Hematopoietic multipotent progenitor cell treated with erythropoietin and hydrocortisone succinate and interleukin-3 and kit ligand, for 8 days (in vitro differentiated cells): ENCODE results near the gene KDM7A.

Experiments used
- DNase-seq: peaks from one replicate; pipeline ENCODE4 v3.0.0-alpha.2; 2015

Gene KDM7A

GRCh38 chr7:140050100-140050499 is 126.7 kb downstream of the KDM7A start:
- DNase-seq = no peak

GRCh38 chr7:140049339-140050024 is 127.3 kb downstream of the KDM7A start:
- DNase-seq = no peak

GRCh38 chr7:140048989-140049338 is 127.8 kb downstream of the KDM7A start:
- no peak for DNase-seq

- DNase-seq = no peak
Observed at GRCh38 chr7:140048138-140048537, 128.6 kb downstream of the KDM7A start.

GRCh38 chr7:140047197-140047596 is 129.6 kb downstream of the KDM7A start:
- DNase-seq = no peak

- DNase-seq = no peak
Observed at GRCh38 chr7:140045697-140046096, 131.1 kb downstream of the KDM7A start.

GRCh38 chr7:140044251-140044650 is 132.5 kb downstream of the KDM7A start:
- DNase-seq = no peak

GRCh38 chr7:140042386-140042670 is 134.5 kb downstream of the KDM7A start:
- DNase-seq = no peak

GRCh38 chr7:140041659-140042385 is 135.0 kb downstream of the KDM7A start:
- no peak for DNase-seq

GRCh38 chr7:140039896-140040295 is 136.9 kb downstream of the KDM7A start:
- DNase-seq = no peak

- no peak for DNase-seq
Observed at GRCh38 chr7:140039066-140039465, 137.7 kb downstream of the KDM7A start.

- peak; percentile 36 for DNase-seq
Observed at GRCh38 chr7:140036224-140036962, 140.4 kb downstream of the KDM7A start.

- no peak for DNase-seq
Observed at GRCh38 chr7:140035400-140036223, 141.2 kb downstream of the KDM7A start.
